DMS 273 treated with DMSO at 0.1 percent for 48 hours (cell line): ENCODE results near the gene TRIM13.
A peak's percentile ranks its signal among the peaks of the same experiment; 100 is the strongest.

ENCODE experiments used
- DNase-seq: peaks from one replicate; lab custom pipeline; 2025; lab: John Stamatoyannopoulos, UW

Gene TRIM13

DNA sequence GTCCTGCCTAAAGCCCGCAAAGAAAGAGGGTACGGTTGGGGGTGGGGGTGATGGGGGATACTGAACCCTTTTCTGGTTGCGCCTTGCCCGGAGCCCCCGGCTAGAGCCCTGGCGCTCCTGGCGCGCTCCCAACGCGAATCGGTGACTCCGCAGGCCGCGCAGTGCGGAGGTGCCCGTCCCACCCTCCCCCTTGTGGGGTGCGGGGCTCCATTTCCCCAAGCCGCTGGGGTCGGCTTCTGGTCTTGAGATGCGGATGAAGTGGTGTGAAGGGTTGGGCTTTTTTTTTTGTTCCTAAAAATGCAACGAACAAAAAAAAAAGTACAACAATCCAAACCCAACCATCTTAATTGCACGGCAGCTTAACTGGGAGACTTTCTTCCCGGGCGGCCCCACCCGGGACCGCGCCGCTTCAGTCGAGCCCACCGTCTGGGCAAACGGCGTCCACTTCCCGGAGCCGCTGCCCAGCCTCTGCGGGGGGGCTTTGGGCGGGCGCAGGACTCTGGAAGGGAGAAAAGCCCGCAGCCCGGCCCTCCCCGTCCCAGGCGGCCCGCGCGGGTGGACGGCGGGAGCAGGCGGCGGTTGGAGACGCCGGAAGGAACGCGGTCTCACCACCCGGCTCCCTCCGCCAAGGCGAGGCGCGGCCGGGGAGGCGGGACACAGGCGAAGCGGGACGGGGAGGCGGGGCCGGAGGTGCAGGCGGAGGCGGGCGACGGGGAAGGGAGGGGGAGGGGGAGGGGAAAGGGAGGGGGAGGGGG is 504 bp upstream of the TRIM13 start:
- peak; percentile 7 for DNase-seq

GRCh38 chr13:49997955-49998354 is 1.1 kb downstream of the TRIM13 start:
- DNase-seq = no peak

DNA sequence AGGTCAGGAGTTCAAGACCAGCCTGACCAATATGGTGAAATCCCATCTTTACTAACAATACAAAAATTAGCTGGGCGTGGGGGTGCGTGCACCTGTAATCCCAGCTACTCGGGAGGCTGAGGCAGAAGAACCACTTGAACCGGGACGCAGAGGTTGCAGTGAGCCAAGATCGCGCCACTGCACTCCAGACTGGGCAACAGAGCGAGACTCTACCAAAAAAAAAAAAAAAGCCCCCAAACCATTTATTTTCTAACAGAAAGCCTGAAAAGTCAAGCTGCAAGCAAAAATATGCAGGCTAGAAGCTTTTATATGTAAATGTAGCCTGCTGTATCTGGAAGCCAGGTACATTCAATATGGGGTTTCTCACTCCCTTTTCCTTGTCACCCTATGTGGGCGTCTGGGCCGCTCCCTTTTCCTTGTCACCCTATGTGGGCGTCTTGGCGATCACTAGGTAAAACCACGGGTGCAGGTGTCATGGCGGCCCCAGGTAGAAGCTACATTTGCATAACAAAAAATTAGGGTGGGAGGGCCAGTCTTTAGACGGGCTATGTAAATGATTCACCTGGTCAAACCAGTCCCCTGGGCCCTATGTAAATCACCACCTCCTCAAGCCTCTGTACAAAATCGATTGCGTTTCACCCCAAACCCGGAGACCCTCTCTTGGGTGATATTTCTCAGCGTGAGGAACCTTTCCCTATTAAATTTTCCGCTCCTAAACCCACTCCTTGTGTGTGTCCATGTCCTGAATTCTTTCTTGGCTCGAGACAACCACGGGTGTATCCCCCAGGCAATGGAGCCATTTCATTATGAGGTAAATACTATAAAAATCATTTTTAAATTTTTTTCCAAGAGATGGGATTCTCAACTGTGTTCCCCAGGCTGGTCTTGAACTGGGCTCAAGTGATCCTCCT is 2.1 kb downstream of the TRIM13 start:
- DNase-seq = no peak

- DNase-seq = no peak
Measured at GRCh38 chr13:50001287-50001686, 4.4 kb downstream of the TRIM13 start.

- no peak for DNase-seq
Measured at GRCh38 chr13:50006426-50007135, 9.7 kb downstream of the TRIM13 start.

GRCh38 chr13:50011461-50011860 is 14.6 kb downstream of the TRIM13 start:
- no peak for DNase-seq

- DNase-seq = no peak
Measured at GRCh38 chr13:50012396-50013169, 15.7 kb downstream of the TRIM13 start.

DNA sequence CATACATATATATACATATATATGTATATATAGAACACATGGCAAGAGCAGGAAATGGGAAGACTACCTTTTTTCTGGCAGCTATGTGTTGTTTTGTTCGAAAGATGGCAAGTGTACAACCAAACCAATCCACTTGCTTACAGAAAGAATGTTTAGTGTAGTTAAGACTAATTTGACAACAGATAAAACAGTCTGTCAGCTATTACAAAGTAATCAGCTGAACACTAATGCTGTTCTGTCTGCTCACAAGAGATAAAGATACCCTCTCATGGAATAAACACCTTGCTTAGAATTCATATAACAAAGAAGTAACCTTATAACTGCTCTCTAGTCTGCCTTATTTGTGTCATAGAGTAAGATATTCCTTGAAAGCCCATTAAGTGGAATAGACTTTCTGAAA is 17.5 kb downstream of the TRIM13 start:
- DNase-seq = no peak

DNA sequence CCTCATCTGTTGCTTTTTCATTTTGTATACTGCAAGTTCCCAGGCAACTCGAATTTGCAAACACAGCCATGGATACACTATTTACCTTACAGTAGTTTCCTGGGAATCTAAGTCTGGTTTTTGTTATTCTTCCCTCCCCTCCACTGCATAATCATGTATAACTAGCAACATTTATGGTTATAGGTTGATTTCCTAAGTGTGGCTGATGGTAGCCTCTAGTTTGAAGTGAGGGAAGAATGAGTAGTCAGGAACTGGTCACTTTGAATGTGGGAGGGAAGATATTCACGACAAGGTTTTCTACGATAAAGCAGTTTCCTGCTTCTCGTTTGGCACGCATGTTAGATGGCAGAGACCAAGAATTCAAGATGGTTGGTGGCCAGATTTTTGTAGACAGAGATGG is 18.4 kb downstream of the TRIM13 start, which contains the start of gene KCNRG:
Gene KCNRG (plus strand): TSS at position 187 of the 400 bp plus-strand sequence. CDS start 50 bp downstream, at position 237.
- no peak for DNase-seq

GRCh38 chr13:50015750-50016149 is 18.9 kb downstream of the TRIM13 start:
- DNase-seq = no peak

DNA sequence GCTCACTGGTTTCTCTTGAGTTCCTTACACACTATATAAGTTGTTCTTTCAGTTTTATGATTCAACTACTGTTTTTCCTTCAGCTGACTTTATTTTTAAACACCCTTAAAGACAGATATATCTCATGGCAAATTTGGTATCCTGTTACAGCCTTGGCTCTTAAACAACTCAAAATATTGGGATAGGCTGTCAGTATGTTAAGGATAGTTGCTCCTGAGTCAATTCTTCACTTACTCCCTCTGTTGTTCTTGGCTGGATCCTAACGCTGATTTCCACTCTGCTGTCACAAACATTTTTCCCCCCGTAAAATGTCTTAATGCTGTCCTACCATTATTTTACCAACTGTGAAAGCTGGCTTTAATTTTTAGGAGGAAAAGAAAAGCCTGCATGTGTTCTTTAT is 19.6 kb downstream of the TRIM13 start:
- no peak for DNase-seq

- DNase-seq = no peak
Measured at GRCh38 chr13:50017819-50018218, 21.0 kb downstream of the TRIM13 start.

DNA sequence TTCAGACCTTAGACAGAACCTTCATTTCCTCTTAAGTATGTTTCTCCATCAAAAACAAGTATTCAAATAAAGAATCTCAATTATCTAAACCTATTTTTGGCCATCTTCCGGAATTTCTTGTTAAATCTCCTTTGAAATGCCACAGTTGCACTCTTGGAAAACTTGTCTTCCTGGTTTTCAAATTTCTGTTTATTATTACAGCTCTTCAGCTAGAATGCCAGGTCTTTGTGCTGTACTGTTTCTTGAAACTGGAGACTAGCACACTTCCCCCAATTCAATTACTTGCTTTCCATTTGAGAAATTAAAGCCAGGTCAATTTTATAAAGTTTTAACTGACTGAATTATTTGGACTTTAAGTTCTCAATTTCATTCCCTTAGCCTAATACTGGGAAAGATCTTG is 28.6 kb downstream of the TRIM13 start:
- DNase-seq = no peak

GRCh38 chr13:50026788-50027473 is 30.1 kb downstream of the TRIM13 start:
- no peak for DNase-seq

DNA sequence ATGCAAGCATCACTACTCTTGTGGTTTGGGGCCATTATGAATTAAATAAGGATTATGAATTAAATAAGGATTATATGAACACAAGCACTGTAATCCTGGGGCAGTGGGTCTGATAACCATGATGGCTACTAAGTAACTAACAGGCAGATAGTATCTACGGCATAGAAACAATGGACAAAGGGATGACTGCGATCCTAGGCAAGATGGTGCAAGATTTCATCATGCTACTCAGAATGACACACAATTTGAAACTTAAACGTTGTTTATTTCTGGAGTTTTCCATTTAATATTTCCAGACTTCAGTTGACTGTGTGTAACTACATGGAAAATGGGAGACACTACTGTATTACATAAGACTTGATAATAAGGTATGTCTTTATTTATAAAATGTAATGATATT is 33.5 kb downstream of the TRIM13 start:
- DNase-seq = no peak

DNA sequence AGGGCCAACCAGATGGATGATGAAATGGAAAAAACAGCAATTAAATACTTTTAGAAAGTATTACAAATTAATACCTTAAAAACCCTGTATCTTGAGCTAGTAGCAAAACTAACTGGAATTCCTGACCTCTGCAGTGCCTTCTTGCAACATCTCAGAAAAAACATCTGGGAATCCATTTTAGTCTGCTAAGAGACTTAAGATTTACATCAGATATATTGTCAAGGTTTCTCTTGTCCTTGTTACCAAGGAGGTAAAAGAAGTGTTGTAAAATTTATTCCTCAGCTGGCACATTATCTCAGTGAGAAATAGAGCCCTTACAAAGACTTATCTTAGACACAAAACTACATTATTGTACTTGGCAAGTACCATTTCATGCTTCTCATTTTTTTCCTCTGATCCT is 36.9 kb downstream of the TRIM13 start:
- DNase-seq = no peak

GRCh38 chr13:50037788-50038187 is 40.9 kb downstream of the TRIM13 start:
- DNase-seq = no peak

GRCh38 chr13:50038266-50038665 is 41.4 kb downstream of the TRIM13 start:
- DNase-seq = no peak

- no peak for DNase-seq
Measured at GRCh38 chr13:50052478-50052877, 55.6 kb downstream of the TRIM13 start.

DNA sequence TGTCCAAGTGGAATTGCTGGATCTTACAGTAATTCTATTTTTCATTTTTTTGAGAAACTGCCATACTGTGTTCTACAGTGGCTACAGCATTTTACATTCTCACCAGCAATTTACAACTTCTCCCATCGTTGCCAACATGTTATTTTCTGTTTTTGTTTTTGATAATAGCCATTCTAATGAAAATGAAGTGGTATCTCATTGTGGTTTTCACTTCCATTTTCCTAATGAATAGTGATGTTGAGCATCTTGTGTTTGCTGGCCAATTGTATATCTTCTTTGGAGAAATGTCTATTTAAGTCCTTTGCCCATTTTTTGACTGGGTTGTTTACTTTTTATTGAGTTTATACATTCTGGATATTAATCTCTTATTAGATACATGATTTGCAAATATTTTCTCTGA is 57.0 kb downstream of the TRIM13 start:
- no peak for DNase-seq

DNA sequence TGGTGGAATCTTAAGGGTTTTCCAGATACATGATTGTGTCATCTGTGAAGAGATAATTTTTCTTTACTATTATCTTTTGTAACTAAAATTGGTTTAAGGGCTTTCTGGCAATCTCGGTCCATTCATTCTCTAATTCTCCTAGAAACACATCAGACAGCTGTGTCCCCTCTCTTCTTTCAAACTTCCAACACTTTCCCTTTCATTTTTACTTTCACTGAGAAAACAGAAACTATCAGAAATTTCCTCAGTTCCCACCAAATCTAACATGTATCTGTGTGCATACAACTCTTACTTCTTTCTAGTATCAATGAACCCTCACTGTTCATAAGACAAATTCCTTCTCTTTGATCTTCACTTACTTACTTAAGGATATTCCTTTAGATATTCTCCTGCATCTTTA is 58.6 kb downstream of the TRIM13 start:
- no peak for DNase-seq
